ENCODE data around the gene GRM7.

The GRM7 gene

GRCh38 chr3:7322957-7323669 is 462.2 kb downstream of the GRM7 start:
- no peak for DNase-seq

DNA sequence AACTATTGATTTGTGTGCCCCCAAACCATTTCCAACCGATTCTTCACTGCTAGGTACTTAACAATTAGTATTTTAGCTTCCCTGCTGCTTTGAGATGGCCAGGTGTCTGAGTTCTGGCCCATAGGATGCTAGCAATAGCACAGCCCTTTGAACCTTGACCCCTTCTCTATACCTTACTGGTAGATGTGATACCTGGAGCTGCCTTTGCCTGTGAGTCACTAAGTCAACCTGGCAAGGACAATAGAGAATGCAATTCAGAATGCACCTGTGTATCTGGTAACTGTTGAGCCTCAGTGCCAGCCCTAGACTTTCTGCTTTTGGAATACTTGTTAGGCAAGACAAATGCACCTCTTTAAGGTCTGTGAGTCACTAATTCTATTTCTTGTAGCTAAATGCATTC is 467.4 kb downstream of the GRM7 start:
- DNase-seq = no peak

DNA sequence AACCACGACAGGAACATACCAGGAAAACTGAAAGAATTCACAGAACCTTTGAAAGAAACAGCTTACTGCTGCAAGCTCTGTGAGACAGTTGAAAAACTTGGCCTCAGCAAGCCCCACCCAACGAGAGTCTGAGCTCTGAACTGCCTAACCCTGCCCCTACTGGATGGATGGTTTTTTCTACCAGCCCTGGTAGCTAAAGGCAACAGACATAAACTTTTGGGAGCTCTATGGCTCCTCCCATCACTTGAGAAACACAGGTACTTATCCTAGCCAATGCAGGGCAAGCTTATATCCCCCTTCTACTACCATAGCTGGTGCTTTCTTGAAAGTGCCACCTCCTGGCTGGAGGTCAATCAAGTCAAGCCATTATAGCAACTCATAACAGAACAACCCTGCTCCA is 471.8 kb downstream of the GRM7 start:
- no peak for DNase-seq

GRCh38 chr3:7333125-7333524 is 472.2 kb downstream of the GRM7 start:
- DNase-seq = no peak

DNA sequence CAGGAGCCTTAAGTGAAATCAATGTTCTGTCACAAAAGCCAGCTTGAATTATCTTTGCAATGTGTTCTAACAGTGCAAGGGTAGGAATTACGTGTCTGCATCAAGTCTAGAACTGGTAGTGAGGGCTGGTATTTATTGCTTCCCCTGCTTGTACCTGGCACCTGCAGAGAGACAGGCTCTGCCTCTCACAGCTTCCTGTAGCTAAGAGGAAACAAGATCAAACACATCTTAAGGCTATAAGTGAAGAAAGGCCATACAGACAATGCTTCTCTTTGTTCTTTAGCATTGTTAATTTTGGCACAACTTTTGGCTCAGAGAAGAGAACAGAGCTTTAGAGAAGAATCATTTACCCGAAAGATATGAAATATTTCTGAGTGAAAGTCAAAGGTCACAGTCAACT is 479.9 kb downstream of the GRM7 start:
- no peak for DNase-seq

- DNase-seq = no peak
These were observed 485.4 kb downstream of the GRM7 start for GRCh38 chr3:7346364-7346763.

DNA sequence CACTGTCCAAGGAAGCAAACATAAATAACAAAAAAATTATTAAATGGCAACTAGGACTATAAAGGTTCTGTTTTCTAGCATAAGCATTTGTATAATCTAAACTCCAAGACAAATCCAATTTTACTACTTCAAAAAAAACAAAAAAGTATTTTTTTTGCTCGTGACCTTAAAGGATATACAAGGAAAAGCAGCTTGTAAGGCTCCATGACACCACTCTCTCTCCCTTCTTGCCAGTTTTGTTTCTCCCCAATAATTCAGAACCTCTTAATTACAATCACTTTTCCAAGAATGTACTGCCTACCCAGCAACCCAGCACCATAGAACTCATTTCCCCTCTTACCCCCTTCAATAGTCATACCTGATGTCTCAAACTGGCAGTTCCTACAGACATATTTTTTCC is 496.2 kb downstream of the GRM7 start:
- DNase-seq = no peak

DNA sequence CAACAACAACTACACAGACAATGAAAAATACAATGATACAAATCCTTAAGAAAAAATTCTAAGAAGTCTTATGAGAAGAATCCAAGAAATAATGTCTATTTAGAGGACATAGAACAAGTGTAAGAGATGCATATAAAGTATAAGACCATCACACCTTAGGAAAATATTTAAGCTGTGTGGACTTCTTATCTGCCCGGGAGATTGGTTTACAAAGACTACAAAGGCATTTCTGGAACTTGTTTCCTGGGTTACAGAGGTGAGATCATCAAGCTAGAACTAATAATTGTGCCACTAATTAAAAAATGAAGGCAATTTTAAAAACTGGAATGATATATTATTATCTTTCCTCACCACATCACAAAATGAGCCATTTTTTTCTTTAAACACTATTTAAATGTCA is 507.1 kb downstream of the GRM7 start:
- DNase-seq = no peak

GRCh38 chr3:7368597-7368996 is 507.7 kb downstream of the GRM7 start:
- no peak for DNase-seq

- no peak for DNase-seq
These were observed 511.0 kb downstream of the GRM7 start for GRCh38 chr3:7371693-7372572.

GRCh38 chr3:7377103-7377502 is 516.2 kb downstream of the GRM7 start:
- no peak for DNase-seq

DNA sequence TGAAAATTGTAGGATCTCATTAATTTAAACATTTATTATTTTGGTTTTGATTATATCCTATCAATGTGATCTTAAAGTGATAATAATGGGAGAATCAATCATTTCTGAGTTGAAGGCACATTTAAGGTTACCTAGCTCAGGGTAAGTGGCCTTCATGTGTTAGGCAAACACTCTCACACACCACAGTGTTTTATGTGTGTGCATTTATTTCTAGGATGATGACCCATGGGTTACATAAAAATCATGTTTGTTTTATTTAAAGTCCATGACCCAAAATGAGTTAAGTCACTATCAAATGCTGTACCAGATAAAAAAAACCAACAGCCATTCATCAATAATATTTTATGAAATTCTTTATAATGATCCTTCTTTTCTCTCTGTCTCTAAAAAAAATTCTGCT is 520.8 kb downstream of the GRM7 start:
- DNase-seq = no peak

- DNase-seq = no peak
These were observed 521.5 kb downstream of the GRM7 start for GRCh38 chr3:7382293-7383010.

DNA sequence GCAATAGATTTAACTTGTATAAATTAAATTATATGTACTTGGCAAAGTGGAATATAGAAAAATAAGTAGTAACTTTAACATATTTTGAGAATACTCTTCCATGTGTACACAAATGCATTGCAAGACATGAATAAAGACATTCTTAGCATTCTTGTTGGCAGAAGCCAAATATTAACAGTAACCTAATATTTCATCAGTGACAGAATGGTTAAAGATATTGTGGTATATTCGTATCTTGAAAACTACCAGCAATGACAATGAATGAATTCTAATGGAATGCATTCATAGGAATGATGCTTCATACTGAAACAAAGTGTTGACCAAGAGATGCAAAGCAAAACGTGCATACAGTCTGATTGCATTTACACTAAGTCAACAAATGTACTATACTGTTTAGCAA is 524.7 kb downstream of the GRM7 start:
- no peak for DNase-seq

- DNase-seq = no peak
These were observed 527.1 kb downstream of the GRM7 start for GRCh38 chr3:7388026-7388425.

GRCh38 chr3:7392206-7392605 is 531.3 kb downstream of the GRM7 start:
- DNase-seq = no peak

GRCh38 chr3:7393944-7394605 is 533.2 kb downstream of the GRM7 start:
- DNase-seq = no peak

DNA sequence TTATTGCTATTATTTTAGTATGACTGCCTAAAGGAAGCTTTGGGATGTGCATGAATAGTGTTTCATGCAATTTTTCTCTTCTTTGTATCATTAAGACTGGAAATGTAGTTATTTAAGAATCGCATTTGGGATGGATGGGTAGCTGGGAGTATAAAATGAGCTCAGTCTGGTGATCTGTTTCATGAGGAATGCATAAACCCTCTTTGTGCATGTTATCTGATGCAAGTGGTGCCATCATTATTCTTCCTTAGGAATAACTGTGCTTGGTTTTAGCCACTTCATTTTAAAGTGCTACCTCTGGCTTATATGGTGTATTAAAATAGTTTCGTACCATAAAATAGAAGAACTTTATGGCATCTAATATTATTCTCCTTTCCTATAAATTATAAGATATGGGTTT is 535.6 kb downstream of the GRM7 start:
- DNase-seq = no peak

DNA sequence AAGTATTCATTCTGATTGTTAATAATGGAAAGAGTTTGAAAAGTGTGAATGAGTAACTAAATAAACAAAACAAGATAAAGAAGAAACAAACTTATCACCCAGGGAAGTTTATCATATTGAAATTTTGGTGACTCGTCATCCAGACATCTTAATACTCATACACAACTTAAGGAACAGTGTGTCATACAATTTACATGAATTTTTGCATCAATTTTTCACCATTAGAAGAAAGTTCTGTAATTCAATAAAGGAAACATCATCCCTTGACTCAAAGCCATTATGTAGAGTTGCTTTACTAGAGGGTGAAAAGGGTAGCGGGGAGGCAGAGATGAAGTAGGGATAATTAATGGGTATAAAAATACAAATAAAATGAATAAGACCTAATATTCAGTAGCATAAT is 536.2 kb downstream of the GRM7 start:
- no peak for DNase-seq

- DNase-seq = no peak
These were observed 539.4 kb downstream of the GRM7 start for GRCh38 chr3:7400360-7400759.

DNA sequence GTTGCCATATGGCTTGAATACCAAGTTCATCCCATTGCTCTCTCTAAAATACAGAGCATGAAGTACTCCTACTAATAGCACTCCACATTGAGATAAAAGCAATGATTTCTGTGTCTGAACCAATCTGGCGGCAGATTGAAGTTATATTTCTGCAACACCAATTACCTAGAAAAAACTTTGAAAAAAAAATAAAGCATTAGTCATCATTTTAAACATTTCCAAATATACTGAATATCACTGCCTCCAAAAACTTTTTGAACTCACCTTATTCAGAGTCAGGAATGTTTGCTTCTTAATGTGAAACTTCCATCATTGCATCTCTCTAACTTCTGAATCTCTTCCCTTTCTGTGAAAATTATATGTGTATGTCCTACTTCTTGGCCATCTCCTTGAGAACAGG is 540.5 kb downstream of the GRM7 start:
- no peak for DNase-seq

- DNase-seq = no peak
These were observed 546.2 kb downstream of the GRM7 start for GRCh38 chr3:7407107-7407506.

DNA sequence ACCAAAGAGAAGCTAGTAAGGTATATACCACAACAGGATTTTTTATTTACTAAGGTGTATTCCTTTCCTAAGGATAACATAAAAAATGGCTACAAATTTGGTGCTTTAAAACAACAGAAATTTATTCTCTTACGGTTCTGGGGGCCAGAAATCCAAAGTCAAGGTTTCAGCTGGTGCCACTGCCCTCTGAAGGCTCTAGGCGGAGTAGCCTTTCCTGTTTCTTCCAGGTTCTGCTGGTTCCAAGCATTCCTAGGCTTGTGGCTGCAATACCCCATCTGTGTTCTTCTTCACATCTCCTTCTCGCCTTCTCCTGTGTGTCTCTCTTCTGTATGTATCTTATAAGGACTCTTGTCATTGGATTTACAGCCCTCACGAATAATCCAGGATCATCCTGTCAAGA is 549.9 kb downstream of the GRM7 start:
- no peak for DNase-seq

Data from amniotic stem cell (primary cell).